ENCODE measurements around the gene IGFBP6.

IGFBP6 gene

GRCh38 chr12:53099071-53099882, 1.8 kb downstream of the IGFBP6 start:
- H3F3A ChIP-seq (ENCODE audit: insufficient read depth, low read length): peaks cover 24% of the 10 kb centered on the region
- no peaks in the 10 kb centered on the region for H3K9me3 ChIP-seq (replicated peaks; ENCODE audit: insufficient read depth, low read length)
- peaks cover 37% of the 10 kb centered on the region for H3K4me1 ChIP-seq (ENCODE audit: low read length)
- no peak overlapping the region for H3K9ac ChIP-seq (ENCODE audit: low read length)
- H3K36me3 ChIP-seq (replicated peaks; ENCODE audit: insufficient read depth, low read length): no peaks in the 10 kb centered on the region
- H3K27ac ChIP-seq (ENCODE audit: low read length): no peak overlapping the region
- peak; percentile 70 for DNase-seq
- TF ChIP-seq CTCF (IDR thresholded peaks at IDR 0.05; ENCODE audit: low read length) (peak; percentile 79), EZH2 (optimal IDR thresholded peaks at IDR 0.05; ENCODE audit: low read depth, low read length) (no peak), EZH2phosphoT487 (IDR thresholded peaks at IDR 0.05; ENCODE audit: low read length) (no peak)
- no peaks in the 10 kb centered on the region for H3K9me2 ChIP-seq (replicated peaks; ENCODE audit: insufficient read depth, low read length)
- H4K20me1 ChIP-seq (ENCODE audit: insufficient read depth, low read length): no peaks in the 10 kb centered on the region
- H2AFZ ChIP-seq (ENCODE audit: low read length): peak overlapping the region; percentile 33; the same call in 1 of the 2 replicates
- H3K4me2 ChIP-seq (ENCODE audit: low read depth, low read length): peak overlapping the region; percentile 22
- H3K4me3 ChIP-seq (ENCODE audit: low read length): no peak overlapping the region
- 0 out of 2 replicates have a peak, but pooled peaks cover 7% of the 10 kb centered on the region for H3K27me3 ChIP-seq (replicated peaks; ENCODE audit: insufficient read depth, low read length)
- no peaks in the 10 kb centered on the region for H3K79me2 ChIP-seq (ENCODE audit: low read length)

- DNase-seq: no peak
- H3K4me1 ChIP-seq (ENCODE audit: low read length): peaks cover 42% of the 10 kb centered on the region
Observed at GRCh38 chr12:53100466-53101151, 3.1 kb downstream of the IGFBP6 start.

GRCh38 chr12:53101266-53101665, 3.8 kb downstream of the IGFBP6 start:
- Histone ChIP-seq H3F3A (ENCODE audit: insufficient read depth, low read length) (peaks cover 27% of the 10 kb centered on the region), H3K27me3 (replicated peaks; ENCODE audit: insufficient read depth, low read length) (0 out of 2 replicates have a peak, but pooled peaks cover 7% of the 10 kb centered on the region), H3K79me2 (ENCODE audit: low read length) (no peaks in the 10 kb centered on the region), H3K4me3 (ENCODE audit: low read length) (no peak overlapping the region), H3K27ac (ENCODE audit: low read length) (no peak overlapping the region), H3K4me2 (ENCODE audit: low read depth, low read length) (no peak overlapping the region), H2AFZ (ENCODE audit: low read length) (no peak overlapping the region), H3K9me2 (replicated peaks; ENCODE audit: insufficient read depth, low read length) (no peaks in the 10 kb centered on the region), H3K9me3 (replicated peaks; ENCODE audit: insufficient read depth, low read length) (no peaks in the 10 kb centered on the region), H3K36me3 (replicated peaks; ENCODE audit: insufficient read depth, low read length) (no peaks in the 10 kb centered on the region), H4K20me1 (ENCODE audit: insufficient read depth, low read length) (no peaks in the 10 kb centered on the region), H3K9ac (ENCODE audit: low read length) (no peak overlapping the region), H3K4me1 (ENCODE audit: low read length) (peaks cover 42% of the 10 kb centered on the region)
- TF ChIP-seq EZH2 (optimal IDR thresholded peaks at IDR 0.05; ENCODE audit: low read depth, low read length) (no peak), CTCF (IDR thresholded peaks at IDR 0.05; ENCODE audit: low read length) (no peak), EZH2phosphoT487 (IDR thresholded peaks at IDR 0.05; ENCODE audit: low read length) (no peak)
- DNase-seq: no peak

More at GRCh38 chr12:53100466-53101151, 3.1 kb downstream of the IGFBP6 start:
- Histone ChIP-seq H3K79me2 (ENCODE audit: low read length) (no peaks in the 10 kb centered on the region), H3K27ac (ENCODE audit: low read length) (no peak overlapping the region), H4K20me1 (ENCODE audit: insufficient read depth, low read length) (no peaks in the 10 kb centered on the region), H2AFZ (ENCODE audit: low read length) (no peak overlapping the region), H3K4me3 (ENCODE audit: low read length) (no peak overlapping the region), H3K9me2 (replicated peaks; ENCODE audit: insufficient read depth, low read length) (no peaks in the 10 kb centered on the region), H3K27me3 (replicated peaks; ENCODE audit: insufficient read depth, low read length) (0 out of 2 replicates have a peak, but pooled peaks cover 7% of the 10 kb centered on the region), H3K36me3 (replicated peaks; ENCODE audit: insufficient read depth, low read length) (no peaks in the 10 kb centered on the region), H3K4me2 (ENCODE audit: low read depth, low read length) (no peak overlapping the region), H3K9me3 (replicated peaks; ENCODE audit: insufficient read depth, low read length) (no peaks in the 10 kb centered on the region), H3K9ac (ENCODE audit: low read length) (no peak overlapping the region), H3F3A (ENCODE audit: insufficient read depth, low read length) (peaks cover 27% of the 10 kb centered on the region)
- TF ChIP-seq EZH2 (optimal IDR thresholded peaks at IDR 0.05; ENCODE audit: low read depth, low read length) (no peak), EZH2phosphoT487 (IDR thresholded peaks at IDR 0.05; ENCODE audit: low read length) (no peak), CTCF (IDR thresholded peaks at IDR 0.05; ENCODE audit: low read length) (no peak)
